ENCODE results near the gene ARID3B. TPM values are rescaled to one million over a fixed set of nuclear protein-coding genes. Genes with fewer than 3 reads are reported as not detected.
A peak's percentile ranks its signal among the peaks of the same experiment; 100 is the strongest.

ARID3B gene
- total and polyA plus RNA-seq, 7 experiments from 2014 or later = 5.1 to 45.4 (median 36.6) TPM

DNA sequence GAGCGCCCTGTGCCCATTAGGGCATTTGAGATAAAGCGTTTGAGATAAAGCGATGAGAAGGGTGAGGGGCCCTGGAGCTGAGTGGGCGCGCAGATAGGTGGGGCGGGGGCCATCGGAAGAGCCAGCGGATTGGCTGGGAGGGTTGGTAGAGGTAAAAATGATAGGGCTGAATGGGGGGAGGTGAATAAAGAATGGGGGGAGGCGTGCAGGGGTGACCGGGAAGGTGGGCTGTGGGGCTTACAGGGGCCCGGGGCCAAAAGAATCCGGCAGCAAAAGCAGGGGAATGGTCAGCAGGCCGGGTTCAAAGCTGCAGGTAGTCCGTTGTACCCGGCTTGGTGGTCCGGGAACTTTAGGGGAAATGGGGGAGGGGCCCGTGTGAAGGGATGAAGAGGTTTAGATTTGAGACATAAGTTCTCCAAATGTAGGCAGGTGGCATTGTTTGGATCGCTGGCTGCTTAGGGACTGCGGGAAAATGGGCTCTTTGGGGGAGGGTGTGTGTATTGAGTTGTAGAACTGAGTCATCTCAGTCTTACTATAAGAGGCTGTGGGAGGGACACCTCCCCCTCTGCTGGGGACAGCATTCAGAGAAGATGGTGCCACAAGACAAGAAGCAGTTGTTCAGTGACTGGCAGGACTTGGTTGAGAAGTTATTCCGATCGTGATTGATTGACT, 610 bp downstream of the ARID3B start:
- ChIA-PET POLR2A (interaction anchor here (0.6 to 2.7 kb wide), 6 partner anchors 45 to 907 kb away, joined by 3 to 41 read pairs (median 4); partner anchors contain the start of genes CLK3 and UBL7), CTCF (interaction anchor here (1.0 kb wide), 1 partner anchor 72 kb away, joined by 3 read pairs; no protein-coding TSS in a partner anchor)
- H3K9me3 Mint-ChIP-seq = no peaks in the 10 kb centered on the region
- peaks cover 0 to 29% (median 0%) of the 10 kb centered on the region in 5 donors for H3K36me3 Mint-ChIP-seq
- peak; percentile 40 for ATAC-seq
- peak overlapping the region; percentile 78 for H3K4me3 ChIP-seq (ENCODE audit: low read length)
- peak overlapping the region; percentile 83 to 99 (median 91) for H3K27ac Mint-ChIP-seq
- peaks cover 25 to 40% of the 10 kb centered on the region in 2 donors for H3K4me1 ChIP-seq (ENCODE audit: control insufficient read depth in 2 of 2, insufficient read depth in 2 of 2, low read length in 2 of 2)
- intact Hi-C loops (cut with micrococcal nuclease) = loop anchor here (1.0 to 10.0 kb wide), 19 partner anchors 36 to 1757 kb away; partner anchors contain the start of genes C15orf39 (in 2 of the 2), CLK3 (in 2 of the 2), COX5A (in 2 of the 2) and STOML1 (in 2 of the 2)
- no peaks in the 10 kb centered on the region for H3K9me3 ChIP-seq (ENCODE audit: control insufficient read depth in 2 of 3, low read length in 3 of 3)
- H3K4me1 Mint-ChIP-seq = peaks cover 52 to 71% (median 62%) of the 10 kb centered on the region in 7 donors
- H3K27me3 Mint-ChIP-seq = no peaks in the 10 kb centered on the region
- peaks cover 0 to 5% (median 0%) of the 10 kb centered on the region in 3 experiments for H3K36me3 ChIP-seq (ENCODE audit: control insufficient read depth in 2 of 3, insufficient read depth in 3 of 3, low read length in 3 of 3)
- H3K27ac ChIP-seq (ENCODE audit: low read depth, low read length) = peak overlapping the region; percentile 87
- peak overlapping the region; percentile 90 to 99 (median 94) for H3K4me3 Mint-ChIP-seq
- H3K27me3 ChIP-seq (ENCODE audit: control insufficient read depth in 2 of 2, insufficient read depth in 2 of 2, low read length in 2 of 2) = no peaks in the 10 kb centered on the region
- peak; percentile 20 to 74 (median 42) for DNase-seq

DNA sequence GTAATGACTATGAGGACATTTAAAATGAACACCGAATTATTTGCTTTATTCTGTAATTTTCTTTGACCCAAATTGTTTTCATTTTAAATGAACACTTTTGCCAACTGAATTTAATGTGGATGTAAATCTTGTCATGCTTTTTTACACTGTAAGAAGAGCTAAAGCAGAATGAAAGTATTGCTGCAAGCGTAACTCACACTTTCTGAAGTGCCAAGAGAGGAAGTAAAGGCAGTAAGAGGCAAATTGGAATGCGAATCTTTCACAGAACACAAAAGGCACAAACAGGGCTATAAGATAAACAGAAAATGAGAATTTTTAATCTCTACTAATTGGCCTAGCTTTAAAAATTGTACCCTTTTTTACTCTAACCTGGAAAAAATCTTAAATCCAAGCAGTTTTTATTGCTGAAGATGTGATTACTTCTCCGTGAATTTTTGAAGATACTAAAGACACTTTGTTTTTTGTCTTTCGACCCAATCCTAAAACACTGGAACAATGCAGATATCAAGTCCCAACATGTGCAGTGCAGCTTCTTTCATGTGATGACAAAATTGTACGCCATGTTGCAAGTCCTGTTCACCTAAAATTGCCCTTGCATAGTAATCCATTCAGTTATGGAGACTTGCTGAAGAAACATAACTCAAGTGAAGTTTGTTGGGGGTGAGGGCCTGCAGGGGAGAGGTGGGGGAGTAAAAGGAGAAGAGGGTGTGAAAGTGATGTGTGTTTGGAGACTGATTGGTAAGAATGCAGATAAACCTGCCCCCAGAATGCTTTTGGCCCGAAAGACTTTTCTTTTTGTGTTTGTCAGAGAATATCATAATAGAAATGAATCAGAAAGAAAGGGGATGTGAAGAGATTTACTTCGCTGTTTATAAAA, 1.4 kb downstream of the ARID3B start:
- Mint-ChIP-seq H3K4me1 (peaks cover 57 to 78% (median 68%) of the 10 kb centered on the region in 7 donors), H3K36me3 (peaks cover 0 to 31% (median 0%) of the 10 kb centered on the region in 5 donors), H3K27ac (peak overlapping the region; percentile 83 to 99 (median 91)), H3K27me3 (no peaks in the 10 kb centered on the region), H3K4me3 (peak overlapping the region; percentile 90 to 99 (median 94)), H3K9me3 (no peaks in the 10 kb centered on the region)
- CTCF ChIA-PET = no interaction called here
- peak overlapping the region; percentile 78 for H3K4me3 ChIP-seq (ENCODE audit: low read length)
- ATAC-seq = no peak
- intact Hi-C loops (cut with micrococcal nuclease) = loop anchor here (1.0 to 10.0 kb wide), 13 partner anchors 35 to 1758 kb away; partner anchors contain the start of genes C15orf39 (in 2 of the 2), COX5A (in 2 of the 2), ADPGK (in 1 of the 2) and CSK (in 1 of the 2)
- POLR2A ChIA-PET = interaction anchor here (0.8 to 2.7 kb wide), 4 partner anchors 45 to 81 kb away, joined by 3 to 41 read pairs (median 4); partner anchors contain the start of genes CLK3 and UBL7
- H3K4me1 ChIP-seq (ENCODE audit: control insufficient read depth in 2 of 2, insufficient read depth in 2 of 2, low read length in 2 of 2) = peaks cover 29 to 43% of the 10 kb centered on the region in 2 donors
- peaks cover 0 to 5% (median 0%) of the 10 kb centered on the region in 3 experiments for H3K36me3 ChIP-seq (ENCODE audit: control insufficient read depth in 2 of 3, insufficient read depth in 3 of 3, low read length in 3 of 3)
- H3K27ac ChIP-seq (ENCODE audit: low read depth, low read length) = peak overlapping the region; percentile 87
- peak in 1 of 9 donors; percentile 29 for DNase-seq
- no peaks in the 10 kb centered on the region for H3K27me3 ChIP-seq (ENCODE audit: control insufficient read depth in 2 of 2, insufficient read depth in 2 of 2, low read length in 2 of 2)
- no peaks in the 10 kb centered on the region for H3K9me3 ChIP-seq (ENCODE audit: control insufficient read depth in 2 of 3, low read length in 3 of 3)

DNA sequence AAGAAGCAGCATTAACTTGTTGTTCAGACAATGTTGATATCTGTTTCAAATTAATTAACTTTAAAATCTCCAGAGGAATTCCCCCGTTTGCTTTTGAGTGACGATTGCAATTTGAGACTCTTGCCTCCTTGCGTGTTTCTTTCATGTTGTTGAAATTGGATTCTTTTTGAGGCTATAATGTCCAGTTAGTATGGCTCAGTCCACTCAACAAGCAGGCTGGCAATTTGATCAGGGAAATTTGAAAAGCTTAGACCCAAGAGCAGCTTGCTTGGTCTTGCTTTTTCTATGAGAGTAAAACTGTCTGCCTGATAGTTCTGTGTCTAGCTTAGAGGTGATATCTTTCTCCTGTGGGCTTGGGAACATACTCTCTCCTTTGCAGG, 2.0 kb downstream of the ARID3B start:
- H3K9me3 Mint-ChIP-seq = no peaks in the 10 kb centered on the region
- DNase-seq (no peak), ATAC-seq (no peak)
- H3K4me3 Mint-ChIP-seq = peak overlapping the region; percentile 79 to 99 (median 93)
- Histone ChIP-seq H3K27ac (ENCODE audit: low read depth, low read length) (no peak overlapping the region), H3K4me1 (ENCODE audit: control insufficient read depth in 2 of 2, insufficient read depth in 2 of 2, low read length in 2 of 2) (peaks cover 35 to 44% of the 10 kb centered on the region in 2 donors), H3K9me3 (ENCODE audit: control insufficient read depth in 2 of 3, low read length in 3 of 3) (no peaks in the 10 kb centered on the region), H3K4me3 (ENCODE audit: low read length) (no peak overlapping the region), H3K36me3 (ENCODE audit: control insufficient read depth in 2 of 3, insufficient read depth in 3 of 3, low read length in 3 of 3) (peaks cover 0 to 7% (median 0%) of the 10 kb centered on the region in 3 experiments), H3K27me3 (ENCODE audit: control insufficient read depth in 2 of 2, insufficient read depth in 2 of 2, low read length in 2 of 2) (no peaks in the 10 kb centered on the region)
- no peaks in the 10 kb centered on the region for H3K27me3 Mint-ChIP-seq
- CTCF ChIA-PET = no interaction called here
- peaks cover 0 to 36% (median 3%) of the 10 kb centered on the region in 5 donors for H3K36me3 Mint-ChIP-seq
- intact Hi-C loops (cut with micrococcal nuclease) = loop anchor here (1.0 to 10.0 kb wide), 13 partner anchors 34 to 1758 kb away; partner anchors contain the start of genes C15orf39 (in 2 of the 2), COX5A (in 2 of the 2), ADPGK (in 1 of the 2) and CSK (in 1 of the 2)
- peaks cover 62 to 83% (median 72%) of the 10 kb centered on the region in 7 donors for H3K4me1 Mint-ChIP-seq
- H3K27ac Mint-ChIP-seq = peak overlapping the region in 7 of 9 donors; percentile 3 to 92 (median 68)
- POLR2A ChIA-PET = interaction anchor here (0.6 kb wide), 1 partner anchor 81 kb away, joined by 3 read pairs; no protein-coding TSS in a partner anchor

DNA sequence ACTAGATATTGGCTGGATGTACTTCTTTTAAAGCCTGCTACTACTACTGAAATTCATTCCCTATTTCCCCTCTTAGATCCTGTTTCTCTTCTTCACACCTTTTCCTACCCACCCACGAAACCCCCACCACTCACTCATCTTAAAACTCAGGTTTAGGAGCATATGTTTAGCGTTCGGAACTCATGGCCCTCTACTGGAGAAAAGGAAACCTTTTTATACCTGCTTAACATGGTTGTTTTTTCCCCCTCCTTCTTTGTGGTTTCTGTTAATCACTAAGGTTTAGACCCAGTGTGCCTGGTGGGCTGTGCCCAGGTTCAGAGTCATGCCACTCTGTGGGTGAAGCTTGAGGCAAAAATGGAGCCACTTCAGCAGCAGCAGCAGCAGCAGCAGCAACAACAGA, 2.6 kb downstream of the ARID3B start:
- H3K4me3 ChIP-seq (ENCODE audit: low read length) = no peak overlapping the region
- H3K4me3 Mint-ChIP-seq = peak overlapping the region; percentile 79 to 99 (median 92)
- peaks cover 0 to 38% (median 6%) of the 10 kb centered on the region in 5 donors for H3K36me3 Mint-ChIP-seq
- intact Hi-C loops (cut with micrococcal nuclease) = loop anchor here (1.0 to 10.0 kb wide), 13 partner anchors 34 to 1759 kb away; partner anchors contain the start of genes C15orf39 (in 2 of the 2), COX5A (in 2 of the 2), ADPGK (in 1 of the 2) and CSK (in 1 of the 2)
- no peaks in the 10 kb centered on the region for H3K27me3 Mint-ChIP-seq
- H3K27me3 ChIP-seq (ENCODE audit: control insufficient read depth in 2 of 2, insufficient read depth in 2 of 2, low read length in 2 of 2) = no peaks in the 10 kb centered on the region
- H3K4me1 ChIP-seq (ENCODE audit: control insufficient read depth in 2 of 2, insufficient read depth in 2 of 2, low read length in 2 of 2) = peaks cover 40 to 50% of the 10 kb centered on the region in 2 donors
- CTCF ChIA-PET = no interaction called here
- peaks cover 0 to 13% (median 3%) of the 10 kb centered on the region in 3 experiments for H3K36me3 ChIP-seq (ENCODE audit: control insufficient read depth in 2 of 3, insufficient read depth in 3 of 3, low read length in 3 of 3)
- H3K9me3 Mint-ChIP-seq = no peaks in the 10 kb centered on the region
- DNase-seq = peak in 7 of 9 donors; percentile 24 to 43 (median 40)
- no peaks in the 10 kb centered on the region for H3K9me3 ChIP-seq (ENCODE audit: control insufficient read depth in 2 of 3, low read length in 3 of 3)
- H3K4me1 Mint-ChIP-seq = peaks cover 66 to 86% (median 75%) of the 10 kb centered on the region in 7 donors
- peak overlapping the region; percentile 2 to 92 (median 32) for H3K27ac Mint-ChIP-seq
- no peak for ATAC-seq
- POLR2A ChIA-PET = interaction anchor here (0.6 kb wide), 1 partner anchor 82 kb away, joined by 3 read pairs; no protein-coding TSS in a partner anchor
- H3K27ac ChIP-seq (ENCODE audit: low read depth, low read length) = no peak overlapping the region

DNA sequence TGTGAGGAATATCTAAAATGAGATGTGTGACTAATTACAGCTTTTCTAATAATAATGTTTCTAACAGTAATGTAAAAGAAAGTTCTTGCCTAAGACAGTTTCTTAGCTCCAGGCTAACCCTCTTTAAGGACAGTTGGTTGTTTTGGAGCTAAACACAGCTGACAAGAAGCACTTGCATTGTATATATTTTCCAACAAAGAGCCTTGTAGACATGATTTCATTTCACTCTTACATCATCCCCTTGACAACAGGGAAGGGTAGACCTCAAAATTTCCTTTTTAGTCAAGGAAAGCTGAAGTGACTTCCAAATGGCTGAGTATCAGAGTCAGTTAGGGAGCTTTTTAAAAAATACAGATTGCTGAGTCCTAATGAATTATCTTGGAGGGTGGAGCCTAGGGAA, 4.1 kb downstream of the ARID3B start:
- H3K4me1 Mint-ChIP-seq = peaks cover 61 to 88% (median 76%) of the 10 kb centered on the region in 7 donors
- no peak overlapping the region for H3K4me3 ChIP-seq (ENCODE audit: low read length)
- ATAC-seq (no peak), DNase-seq (no peak)
- intact Hi-C loops (cut with micrococcal nuclease) = loop anchor here in 1 of 2 donors (10.0 kb wide), 4 partner anchors 110 to 1760 kb away; partner anchors contain the start of genes ADPGK, COX5A, EDC3 and SEMA7A
- no peaks in the 10 kb centered on the region for H3K27me3 Mint-ChIP-seq
- peak overlapping the region in 8 of 10 donors; percentile 30 to 84 (median 70) for H3K4me3 Mint-ChIP-seq
- H3K27me3 ChIP-seq (ENCODE audit: control insufficient read depth in 2 of 2, insufficient read depth in 2 of 2, low read length in 2 of 2) = no peaks in the 10 kb centered on the region
- H3K27ac ChIP-seq (ENCODE audit: low read depth, low read length) = no peak overlapping the region
- peaks cover 40 to 55% of the 10 kb centered on the region in 2 donors for H3K4me1 ChIP-seq (ENCODE audit: control insufficient read depth in 2 of 2, insufficient read depth in 2 of 2, low read length in 2 of 2)
- ChIA-PET POLR2A (interaction anchor here (0.6 to 1.2 kb wide), 6 partner anchors 53 to 84 kb away, joined by 3 to 5 read pairs (median 3); partner anchors contain the start of gene UBL7), CTCF (interaction anchor here (0.9 kb wide), 1 partner anchor 173 kb away, joined by 3 read pairs; no protein-coding TSS in a partner anchor)
- H3K27ac Mint-ChIP-seq = peak overlapping the region in 6 of 9 donors; percentile 7 to 85 (median 73)
- no peaks in the 10 kb centered on the region for H3K9me3 Mint-ChIP-seq
- H3K36me3 ChIP-seq (ENCODE audit: control insufficient read depth in 2 of 3, insufficient read depth in 3 of 3, low read length in 3 of 3) = peaks cover 3 to 18% (median 6%) of the 10 kb centered on the region in 3 experiments
- no peaks in the 10 kb centered on the region for H3K9me3 ChIP-seq (ENCODE audit: control insufficient read depth in 2 of 3, low read length in 3 of 3)
- peaks cover 0 to 45% (median 12%) of the 10 kb centered on the region in 5 donors for H3K36me3 Mint-ChIP-seq

All from naive thymus-derived CD4-positive, alpha-beta T cell (primary cell).